Measurements from ENCODE around the gene GCNT4.

GCNT4 gene

DNA sequence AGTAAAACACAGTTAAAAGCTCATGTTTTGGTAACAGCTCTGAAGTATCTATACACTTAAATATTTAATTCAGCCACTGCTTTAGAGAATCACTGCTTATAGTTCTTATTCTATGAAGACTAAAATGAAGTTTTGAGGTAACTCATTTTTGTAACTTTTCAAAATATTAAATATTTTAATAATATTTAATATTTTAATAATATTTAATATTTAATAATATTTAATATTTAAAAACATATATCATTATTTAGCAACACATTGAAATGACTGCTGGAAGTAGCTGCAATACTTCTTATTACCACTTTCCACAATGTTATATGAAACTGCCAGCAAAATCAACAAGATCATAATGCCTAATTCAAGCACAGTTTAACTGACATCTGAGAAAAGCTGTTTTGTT is 18.7 kb upstream of the GCNT4 start:
- Histone ChIP-seq H3K4me1 (peaks cover 5% of the 10 kb centered on the region), H3K27ac (no peak overlapping the region), H2AFZ (no peak overlapping the region), H3K9me3 (ENCODE audit: control insufficient read depth, low read length) (no peaks in the 10 kb centered on the region), H3K27me3 (ENCODE audit: control insufficient read depth, insufficient read depth, low read length) (no peaks in the 10 kb centered on the region), H3K4me3 (ENCODE audit: low read depth, low read length) (no peak overlapping the region), H3K36me3 (ENCODE audit: control insufficient read depth, insufficient read depth, low read length) (no peaks in the 10 kb centered on the region), H3K9ac (no peak overlapping the region), H3K4me2 (ENCODE audit: low read length) (no peak overlapping the region), H3K79me2 (no peaks in the 10 kb centered on the region)
- no peak for TF ChIP-seq CTCF (IDR thresholded peaks at IDR 0.05)

- Histone ChIP-seq H3K27me3 (ENCODE audit: control insufficient read depth, insufficient read depth, low read length) (no peaks in the 10 kb centered on the region), H3K9ac (no peak overlapping the region), H3K4me1 (peaks cover 17% of the 10 kb centered on the region), H3K4me3 (ENCODE audit: low read depth, low read length) (no peak overlapping the region), H3K79me2 (no peaks in the 10 kb centered on the region), H2AFZ (no peak overlapping the region), H3K9me3 (ENCODE audit: control insufficient read depth, low read length) (no peaks in the 10 kb centered on the region), H3K27ac (no peak overlapping the region), H3K4me2 (ENCODE audit: low read length) (no peak overlapping the region), H3K36me3 (ENCODE audit: control insufficient read depth, insufficient read depth, low read length) (no peaks in the 10 kb centered on the region)
- TF ChIP-seq CTCF (IDR thresholded peaks at IDR 0.05), result no peak
These were observed 15.1 kb upstream of the GCNT4 start for GRCh38 chr5:75067434-75067833.

- no peak for TF ChIP-seq CTCF (IDR thresholded peaks at IDR 0.05)
- no peaks in the 10 kb centered on the region for H3K9me3 ChIP-seq (ENCODE audit: control insufficient read depth, low read length)
- no peak overlapping the region for H3K4me3 ChIP-seq (ENCODE audit: low read depth, low read length)
These were observed 10.7 kb upstream of the GCNT4 start for GRCh38 chr5:75062925-75063531.

DNA sequence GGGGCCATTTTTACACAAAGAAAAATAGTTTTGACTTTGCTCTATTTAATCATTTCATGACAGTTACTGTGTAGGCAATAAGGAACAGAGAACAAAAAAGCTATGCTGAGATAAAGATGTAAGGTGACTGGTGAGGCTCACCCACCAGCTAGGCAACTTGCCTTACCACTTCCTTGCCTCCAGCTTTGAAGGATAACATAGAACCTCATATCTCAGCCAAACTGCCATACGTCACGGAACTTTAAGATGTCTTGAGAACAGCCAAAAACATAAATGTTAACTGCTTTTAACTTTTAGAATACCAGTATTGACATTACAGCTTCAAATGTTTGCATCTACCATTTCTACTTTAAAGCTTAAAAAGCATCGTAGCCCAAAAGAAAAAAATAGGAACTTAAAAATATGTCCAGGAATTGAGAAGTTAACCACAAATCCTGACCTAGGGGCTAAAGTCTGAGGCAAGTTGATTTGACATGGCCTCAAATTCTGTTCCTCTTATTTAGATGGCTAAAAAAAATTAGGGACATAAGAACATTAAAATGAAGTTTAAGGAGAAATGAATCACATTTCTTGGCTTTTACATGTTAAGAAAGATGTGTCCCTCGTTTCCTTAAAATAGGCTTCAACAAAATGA is 7.7 kb upstream of the GCNT4 start:
- peaks cover 59% of the 10 kb centered on the region for H3K4me1 ChIP-seq
- no peaks in the 10 kb centered on the region for H3K79me2 ChIP-seq
- no peak overlapping the region for H3K4me3 ChIP-seq (ENCODE audit: low read depth, low read length)
- H3K4me2 ChIP-seq (ENCODE audit: low read length), result no peak overlapping the region
- H3K9me3 ChIP-seq (ENCODE audit: control insufficient read depth, low read length), result no peaks in the 10 kb centered on the region
- H3K27me3 ChIP-seq (ENCODE audit: control insufficient read depth, insufficient read depth, low read length), result no peaks in the 10 kb centered on the region
- no peak overlapping the region for H3K9ac ChIP-seq
- H2AFZ ChIP-seq, result peak overlapping the region; percentile 63
- TF ChIP-seq CTCF (IDR thresholded peaks at IDR 0.05), result no peak
- H3K27ac ChIP-seq, result peak overlapping the region; percentile 98
- no peaks in the 10 kb centered on the region for H3K36me3 ChIP-seq (ENCODE audit: control insufficient read depth, insufficient read depth, low read length)

More at GRCh38 chr5:75062925-75063531, 10.7 kb upstream of the GCNT4 start:
- H3K9ac ChIP-seq, result no peak overlapping the region
- no peaks in the 10 kb centered on the region for H3K79me2 ChIP-seq
- H3K27ac ChIP-seq, result no peak overlapping the region
- no peaks in the 10 kb centered on the region for H3K36me3 ChIP-seq (ENCODE audit: control insufficient read depth, insufficient read depth, low read length)
- H2AFZ ChIP-seq, result peak overlapping the region; percentile 9
- no peak overlapping the region for H3K4me2 ChIP-seq (ENCODE audit: low read length)
- H3K27me3 ChIP-seq (ENCODE audit: control insufficient read depth, insufficient read depth, low read length), result no peaks in the 10 kb centered on the region
- H3K4me1 ChIP-seq, result peaks cover 40% of the 10 kb centered on the region

Measured in parathyroid adenoma (tissue), 2 donors.